Central memory CD8-positive, alpha-beta T cell (primary cell): Measurements from ENCODE around the gene CXorf65.

ENCODE experiments used
- ATAC-seq: fragments of 150-1000 bp; cut with Tn5 transposase; replicated peaks from 2 replicates; pipeline ENCODE4 v1.10.0; 2022; ENCODE audit warnings: mild to moderate bottlenecking, moderate FRiP score, moderate number of reproducible peaks; ENCODE audit not compliant: poor library complexity, severe bottlenecking; ENCODE audit errors: extremely low read depth
- DNase-seq, 2 donors: peaks; one replicate each; pipeline ENCODE4 v3.0.0; 2021; ENCODE audit warnings: low spot score in 2 of 2
- H3K27ac Mint-ChIP-seq: one replicate; pipeline ENCODE4 v1.8.0; 2022; ENCODE audit warnings: low read depth, mild to moderate bottlenecking, moderate library complexity, mixed read lengths
- H3K27me3 Mint-ChIP-seq: one replicate; pipeline ENCODE4 v1.8.0; 2022; ENCODE audit warnings: mixed read lengths
- H3K36me3 Mint-ChIP-seq: one replicate; pipeline ENCODE4 v1.8.0; 2022; ENCODE audit warnings: mild to moderate bottlenecking, moderate library complexity, mixed read lengths; ENCODE audit not compliant: insufficient read depth
- H3K4me1 Mint-ChIP-seq: one replicate; pipeline ENCODE4 v1.8.0; 2022; ENCODE audit warnings: mixed read lengths
- H3K4me3 Mint-ChIP-seq: one replicate; pipeline ENCODE4 v1.8.0; 2022; ENCODE audit warnings: mild to moderate bottlenecking, moderate library complexity, mixed read lengths
- H3K9me3 Mint-ChIP-seq: one replicate; pipeline ENCODE4 v1.8.0; 2022; ENCODE audit warnings: mixed read lengths

CXorf65 gene

GRCh38 chrX:71100581-71101505 is 5.7 kb downstream of the CXorf65 start:
- DNase-seq (no peak), ATAC-seq (no peak)
- H3K9me3 Mint-ChIP-seq: no peaks in the 10 kb centered on the region
- peak overlapping the region; percentile 3 for H3K4me3 Mint-ChIP-seq
- peaks cover 14% of the 10 kb centered on the region for H3K36me3 Mint-ChIP-seq
- peaks cover 70% of the 10 kb centered on the region for H3K4me1 Mint-ChIP-seq
- H3K27me3 Mint-ChIP-seq: no peaks in the 10 kb centered on the region
- peak overlapping the region; percentile 57 for H3K27ac Mint-ChIP-seq

DNA sequence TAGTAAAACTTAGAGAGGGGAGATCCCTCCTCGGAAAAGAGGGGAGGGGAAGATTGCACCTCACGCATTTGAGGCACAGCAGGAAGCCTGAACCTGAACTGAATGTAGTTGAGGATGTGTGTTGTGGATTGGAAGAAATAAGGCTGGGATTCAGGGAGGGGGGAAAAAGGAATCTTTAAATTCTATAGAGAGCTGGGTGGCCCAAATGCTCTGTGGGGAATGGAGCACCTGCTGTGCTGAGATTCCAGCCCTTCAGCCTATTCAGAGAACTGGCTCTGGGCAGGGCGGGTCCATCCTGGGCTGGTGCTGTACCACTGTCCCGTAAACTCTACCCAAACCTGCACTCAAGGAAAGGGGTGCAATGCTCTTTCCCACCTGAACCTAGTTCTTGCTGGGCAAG is 6.8 kb downstream of the CXorf65 start:
- no peak overlapping the region for H3K4me3 Mint-ChIP-seq
- H3K9me3 Mint-ChIP-seq: no peaks in the 10 kb centered on the region

DNA sequence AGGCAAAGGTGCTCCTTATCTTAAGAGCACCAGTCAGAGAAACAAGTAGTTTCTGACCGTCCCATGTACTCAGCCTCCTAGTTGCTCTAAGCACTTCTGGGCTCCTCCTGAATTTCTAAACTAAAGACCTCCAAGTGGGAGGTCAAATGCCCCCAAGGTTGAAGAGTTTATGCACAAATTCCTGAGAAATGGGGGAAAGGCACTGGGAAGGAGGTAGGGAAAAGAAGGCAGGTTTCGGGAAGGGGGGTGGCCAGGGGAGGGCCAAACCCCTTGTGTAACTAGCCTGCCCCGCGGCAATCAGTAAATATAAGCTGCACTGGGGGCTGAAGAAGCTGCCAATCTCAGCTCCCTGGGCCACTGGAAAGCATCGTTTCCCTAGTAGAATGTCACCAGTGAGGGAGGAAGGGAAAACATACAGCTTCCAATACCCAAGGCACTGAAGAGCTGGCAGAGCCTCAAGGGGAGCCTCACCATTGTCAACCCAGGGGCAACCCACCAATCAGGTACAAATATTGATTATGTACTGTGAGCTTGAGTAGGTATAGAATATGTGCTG is 7.5 kb downstream of the CXorf65 start:
- Mint-ChIP-seq H3K4me3 (no peak overlapping the region), H3K4me1 (peaks cover 67% of the 10 kb centered on the region), H3K27me3 (no peaks in the 10 kb centered on the region), H3K27ac (no peak overlapping the region), H3K36me3 (peaks cover 13% of the 10 kb centered on the region), H3K9me3 (no peaks in the 10 kb centered on the region)
- DNase-seq (no peak), ATAC-seq (no peak)

More for the DNA sequence above, 6.8 kb downstream of the CXorf65 start:
- DNase-seq (no peak), ATAC-seq (no peak)
- Mint-ChIP-seq H3K36me3 (peaks cover 13% of the 10 kb centered on the region), H3K27ac (no peak overlapping the region), H3K27me3 (no peaks in the 10 kb centered on the region), H3K4me1 (peaks cover 74% of the 10 kb centered on the region)

- H3K27ac Mint-ChIP-seq: no peak overlapping the region
- no peaks in the 10 kb centered on the region for H3K27me3 Mint-ChIP-seq
- peak overlapping the region; percentile 47 for H3K4me3 Mint-ChIP-seq
- no peaks in the 10 kb centered on the region for H3K9me3 Mint-ChIP-seq
- ATAC-seq (peak; percentile 31), DNase-seq (peak; percentile 54 to 59)
- H3K4me1 Mint-ChIP-seq: peaks cover 60% of the 10 kb centered on the region
- H3K36me3 Mint-ChIP-seq: peaks cover 13% of the 10 kb centered on the region
These were observed 8.2 kb downstream of the CXorf65 start for GRCh38 chrX:71098302-71098701.

DNA sequence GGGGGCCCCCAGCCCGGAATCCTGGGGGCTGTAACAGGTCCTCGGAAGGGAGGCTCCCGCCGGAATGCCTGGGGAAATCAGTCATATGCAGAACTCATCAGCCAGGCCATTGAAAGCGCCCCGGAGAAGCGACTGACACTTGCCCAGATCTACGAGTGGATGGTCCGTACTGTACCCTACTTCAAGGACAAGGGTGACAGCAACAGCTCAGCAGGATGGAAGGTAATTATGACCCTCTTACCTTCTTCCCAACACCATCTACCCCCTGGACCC is 9.8 kb downstream of the CXorf65 start:
- H3K4me1 Mint-ChIP-seq: peaks cover 49% of the 10 kb centered on the region
- H3K27ac Mint-ChIP-seq: no peak overlapping the region
- ATAC-seq (no peak), DNase-seq (no peak)
- H3K9me3 Mint-ChIP-seq: no peaks in the 10 kb centered on the region
- H3K36me3 Mint-ChIP-seq: peaks cover 12% of the 10 kb centered on the region
- no peaks in the 10 kb centered on the region for H3K27me3 Mint-ChIP-seq
- peak overlapping the region; percentile 89 for H3K4me3 Mint-ChIP-seq

DNA sequence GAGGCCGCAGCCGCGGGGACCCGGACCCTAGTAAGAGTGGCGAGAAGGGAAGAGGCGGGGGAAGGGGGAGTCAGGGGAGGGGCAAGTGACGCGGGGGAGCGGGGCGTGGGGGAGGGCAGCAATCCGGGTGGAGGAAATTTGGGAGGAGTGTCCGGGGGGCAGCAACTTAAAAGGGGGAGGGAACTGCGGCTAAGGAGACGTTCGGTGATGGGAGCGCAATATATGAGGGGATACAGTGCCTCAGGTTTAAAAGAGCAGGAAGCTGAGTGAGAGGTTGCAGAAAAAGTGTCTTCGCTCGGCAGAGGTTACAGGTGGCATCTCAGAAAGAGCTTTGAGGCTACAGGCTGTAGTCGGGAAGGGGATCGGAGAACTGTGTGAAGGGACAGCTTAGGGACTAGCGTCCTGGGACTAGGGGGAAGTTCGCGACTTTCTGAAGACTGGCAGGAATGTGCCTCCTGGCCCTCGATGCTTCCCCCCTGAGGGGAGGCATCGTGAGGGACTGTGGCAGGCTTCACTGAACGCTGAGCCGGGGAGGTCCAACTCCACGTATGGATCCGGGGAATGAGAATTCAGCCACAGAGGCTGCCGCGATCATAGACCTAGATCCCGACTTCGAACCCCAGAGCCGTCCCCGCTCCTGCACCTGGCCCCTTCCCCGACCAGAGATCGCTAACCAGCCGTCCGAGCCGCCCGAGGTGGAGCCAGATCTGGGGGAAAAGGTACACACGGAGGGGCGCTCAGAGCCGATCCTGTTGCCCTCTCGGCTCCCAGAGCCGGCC is 10.4 kb downstream of the CXorf65 start:
- H3K27ac Mint-ChIP-seq: peak overlapping the region; percentile 97
- peak overlapping the region; percentile 89 for H3K4me3 Mint-ChIP-seq
- peaks cover 43% of the 10 kb centered on the region for H3K4me1 Mint-ChIP-seq
- ATAC-seq (peak; percentile 57), DNase-seq (peak in 1 of 2 donors; percentile 45)
- H3K27me3 Mint-ChIP-seq: no peaks in the 10 kb centered on the region
- H3K9me3 Mint-ChIP-seq: no peaks in the 10 kb centered on the region
- peaks cover 12% of the 10 kb centered on the region for H3K36me3 Mint-ChIP-seq

DNA sequence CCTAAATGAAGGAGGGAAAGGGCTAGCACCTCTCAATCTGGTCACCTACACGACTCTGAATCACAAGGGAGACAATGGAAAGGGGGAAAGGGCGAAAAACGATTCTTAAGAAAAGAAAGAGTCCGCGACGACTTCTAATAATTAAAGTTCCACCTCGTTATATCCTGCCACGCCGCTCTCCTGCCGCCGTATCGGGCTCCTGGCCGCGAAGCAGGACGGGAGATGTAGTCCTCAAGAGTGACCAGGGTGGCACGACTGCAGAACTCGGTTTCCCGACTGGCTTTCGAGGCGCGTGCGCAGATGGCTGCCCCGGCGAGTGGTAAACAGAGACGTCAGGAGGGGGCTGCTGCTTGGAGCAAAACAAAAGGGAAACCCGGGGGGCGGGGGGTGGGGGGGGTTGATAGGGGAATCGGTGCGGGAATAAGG is 11.0 kb downstream of the CXorf65 start, which contains the start of gene FOXO4:
Gene FOXO4 (plus strand): TSS at position 297 of the 426 bp plus-strand sequence. CDS start 678 bp downstream, outside the sequence.
- ATAC-seq (peak; percentile 82), DNase-seq (peak; percentile 70 to 82)
- H3K9me3 Mint-ChIP-seq: no peaks in the 10 kb centered on the region
- peak within 1 kb of the TSS; percentile 89 for H3K4me3 Mint-ChIP-seq
- peaks cover 12% of the 10 kb centered on the region for H3K36me3 Mint-ChIP-seq
- peaks cover 41% of the 10 kb centered on the region for H3K4me1 Mint-ChIP-seq
- no peaks in the 10 kb centered on the region for H3K27me3 Mint-ChIP-seq
- H3K27ac Mint-ChIP-seq: peak within 1 kb of the TSS; percentile 97

DNA sequence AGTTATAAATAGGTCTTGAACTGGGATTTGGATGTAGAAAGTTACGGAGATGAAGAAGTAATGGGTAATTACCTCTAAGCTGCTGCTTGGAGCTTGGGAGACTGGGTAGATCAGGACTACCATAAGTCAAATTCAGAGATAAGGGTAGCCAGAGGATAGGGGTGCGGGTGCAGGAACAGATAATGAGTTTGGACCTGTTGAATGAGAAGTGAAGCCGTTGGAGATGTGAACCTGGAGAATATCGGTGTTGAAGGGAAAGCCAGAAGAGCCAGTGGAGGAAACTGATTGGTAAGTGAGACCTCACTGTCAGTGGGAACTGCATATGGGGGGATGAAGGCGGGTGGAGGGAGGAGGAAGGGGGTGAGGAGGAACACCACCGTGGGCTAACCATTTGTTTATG is 11.5 kb downstream of the CXorf65 start:
- ATAC-seq (no peak), DNase-seq (no peak)
- Mint-ChIP-seq H3K4me1 (peaks cover 41% of the 10 kb centered on the region), H3K4me3 (peak overlapping the region; percentile 89), H3K36me3 (peaks cover 10% of the 10 kb centered on the region), H3K9me3 (no peaks in the 10 kb centered on the region), H3K27ac (peak overlapping the region; percentile 97), H3K27me3 (no peaks in the 10 kb centered on the region)

DNA sequence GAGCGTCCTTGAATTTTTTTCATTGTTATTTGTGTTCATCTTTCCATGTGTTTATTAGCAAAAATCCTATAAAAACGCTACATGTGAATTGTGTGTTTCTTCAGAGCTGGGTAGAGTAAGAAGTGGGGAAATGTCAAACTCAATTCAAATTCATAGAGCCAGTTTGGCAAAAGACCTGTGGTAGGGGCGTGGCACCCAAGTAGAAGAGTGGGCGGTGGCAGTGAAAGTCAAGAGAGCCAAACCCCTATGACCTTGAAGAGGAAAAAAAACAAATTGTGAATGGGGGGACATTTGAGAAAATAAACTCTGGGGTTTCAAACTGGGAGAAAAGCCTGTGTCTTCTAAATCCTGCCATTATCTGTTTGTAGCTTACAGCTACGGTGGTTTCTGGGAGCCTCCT is 15.3 kb downstream of the CXorf65 start:
- DNase-seq (no peak), ATAC-seq (no peak)
- Mint-ChIP-seq H3K27ac (no peak overlapping the region), H3K9me3 (no peaks in the 10 kb centered on the region), H3K36me3 (peaks cover 7% of the 10 kb centered on the region), H3K4me3 (no peak overlapping the region), H3K27me3 (no peaks in the 10 kb centered on the region), H3K4me1 (peaks cover 15% of the 10 kb centered on the region)

GRCh38 chrX:71085900-71086299 is 20.6 kb downstream of the CXorf65 start:
- Mint-ChIP-seq H3K27me3 (no peaks in the 10 kb centered on the region), H3K9me3 (no peaks in the 10 kb centered on the region), H3K4me3 (no peak overlapping the region), H3K4me1 (no peaks in the 10 kb centered on the region), H3K36me3 (no peaks in the 10 kb centered on the region), H3K27ac (no peak overlapping the region)
- ATAC-seq: no peak
- no peak for DNase-seq

GRCh38 chrX:71082822-71083221 is 23.7 kb downstream of the CXorf65 start:
- no peak for DNase-seq
- no peaks in the 10 kb centered on the region for H3K4me1 Mint-ChIP-seq
- no peaks in the 10 kb centered on the region for H3K36me3 Mint-ChIP-seq

DNA sequence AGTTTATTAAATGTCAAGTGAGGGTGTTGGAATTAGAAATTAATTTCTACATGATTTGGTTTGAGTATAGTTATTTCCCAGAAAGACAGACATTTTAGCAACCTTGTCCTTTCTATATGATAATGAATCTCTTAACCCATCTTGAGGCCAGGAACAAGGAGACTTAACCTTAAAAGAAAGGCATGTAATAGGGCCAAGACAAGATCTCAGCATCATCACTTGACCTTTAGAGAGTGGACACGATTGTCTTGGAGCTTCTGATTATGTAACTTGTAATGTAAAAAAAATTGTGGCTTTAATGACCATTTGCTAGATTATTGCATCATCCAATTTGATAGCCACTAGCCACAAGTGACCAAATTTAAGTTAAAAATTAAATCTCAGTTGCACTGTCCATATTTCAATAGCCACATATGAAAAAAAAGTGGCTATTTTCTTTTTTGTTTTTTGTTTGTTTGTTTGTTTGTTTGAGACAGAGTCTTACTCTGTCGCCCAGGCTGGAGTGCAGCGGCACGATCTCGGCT is 24.4 kb downstream of the CXorf65 start:
- ATAC-seq (no peak), DNase-seq (no peak)
- no peaks in the 10 kb centered on the region for H3K4me1 Mint-ChIP-seq
- no peak overlapping the region for H3K4me3 Mint-ChIP-seq
- H3K9me3 Mint-ChIP-seq: no peaks in the 10 kb centered on the region
- no peak overlapping the region for H3K27ac Mint-ChIP-seq
- H3K36me3 Mint-ChIP-seq: no peaks in the 10 kb centered on the region
- no peaks in the 10 kb centered on the region for H3K27me3 Mint-ChIP-seq

More at GRCh38 chrX:71082822-71083221, 23.7 kb downstream of the CXorf65 start:
- H3K9me3 Mint-ChIP-seq: no peaks in the 10 kb centered on the region
- H3K27ac Mint-ChIP-seq: no peak overlapping the region
- ATAC-seq: no peak
- no peak overlapping the region for H3K4me3 Mint-ChIP-seq
- H3K27me3 Mint-ChIP-seq: no peaks in the 10 kb centered on the region
